NCI-H2081 (cell line): ENCODE results near the gene KLHL35.

ENCODE experiments used
- DNase-seq, 2 experiments: peaks; one replicate each; lab custom pipeline; 2025; lab: John Stamatoyannopoulos, UW

KLHL35 gene

DNA sequence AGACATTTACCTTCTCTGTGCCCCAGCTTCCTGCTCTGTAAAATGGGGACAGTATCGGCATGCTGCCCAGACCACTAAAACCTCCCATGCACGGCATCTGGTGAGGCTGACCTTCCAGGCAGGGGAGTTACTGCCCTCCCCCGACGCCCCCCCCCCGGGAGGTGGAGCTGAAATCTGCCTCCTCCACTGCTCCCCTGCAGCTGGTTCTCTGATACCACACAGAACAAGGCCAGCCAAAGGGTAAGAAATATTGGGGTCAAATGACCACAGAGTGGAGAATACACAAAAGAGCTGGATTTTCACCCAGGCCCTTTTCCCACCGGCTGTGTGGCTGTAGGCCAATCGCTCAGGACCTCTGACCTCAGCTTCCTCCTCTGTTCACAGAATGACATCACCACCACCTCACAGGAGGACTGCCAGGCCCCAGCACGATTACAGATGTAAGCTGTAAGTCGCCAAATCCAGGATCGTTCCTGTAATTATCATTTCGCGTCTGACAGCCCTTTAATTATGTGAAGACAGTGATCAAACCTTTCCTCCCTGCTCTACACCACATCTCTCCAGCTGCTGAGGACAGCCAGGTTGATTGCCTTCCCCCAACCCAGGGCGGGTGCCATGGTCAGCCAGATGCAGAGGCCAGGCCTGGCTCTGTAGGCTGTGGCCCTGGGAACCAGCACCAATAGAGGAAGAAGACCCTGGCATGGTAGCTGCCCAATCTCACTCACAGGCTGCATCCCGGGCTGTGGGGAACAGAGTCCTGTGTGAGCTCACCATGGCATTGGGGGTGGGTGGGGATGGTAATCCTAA, 35.7 kb upstream of the KLHL35 start:
- DNase-seq, result peak; percentile 11 to 33

GRCh38 chr11:75467881-75468280, 34.9 kb upstream of the KLHL35 start:
- DNase-seq, result no peak

GRCh38 chr11:75467311-75467710, 34.3 kb upstream of the KLHL35 start:
- DNase-seq, result no peak

GRCh38 chr11:75465701-75466531, 32.9 kb upstream of the KLHL35 start:
- no peak for DNase-seq

DNA sequence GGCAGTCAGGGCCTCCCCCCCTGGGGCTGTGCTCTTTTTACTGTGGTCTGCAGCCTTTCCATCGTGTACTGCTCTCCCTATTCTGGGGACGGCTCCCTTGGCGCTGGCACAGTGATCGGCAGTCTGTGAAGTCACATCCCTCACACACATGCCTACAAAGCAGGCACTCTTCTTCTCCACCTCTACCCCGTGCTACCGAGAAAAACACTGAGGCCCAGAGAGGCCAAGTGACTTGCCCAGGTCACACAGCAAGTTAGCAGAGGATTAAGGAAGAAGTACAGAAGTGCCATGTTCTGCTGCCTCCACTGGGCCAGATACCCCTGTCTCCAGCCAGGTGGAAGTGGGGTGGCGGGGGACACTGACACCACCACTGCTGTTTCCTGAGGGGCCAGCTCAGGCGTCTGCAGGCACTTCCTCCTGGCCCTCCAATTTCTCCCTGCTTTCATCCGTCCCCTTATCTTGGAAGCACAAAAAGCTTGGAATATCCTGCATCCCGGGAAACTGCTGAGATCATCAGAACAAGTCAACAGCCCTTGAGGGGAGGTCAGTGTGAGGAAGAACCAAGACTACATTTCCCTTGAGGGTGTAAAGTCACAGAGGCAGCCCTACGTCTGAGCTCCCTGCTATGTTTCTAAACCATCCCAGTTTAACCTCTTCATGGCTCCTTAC, 30.2 kb upstream of the KLHL35 start:
- DNase-seq, result no peak

DNA sequence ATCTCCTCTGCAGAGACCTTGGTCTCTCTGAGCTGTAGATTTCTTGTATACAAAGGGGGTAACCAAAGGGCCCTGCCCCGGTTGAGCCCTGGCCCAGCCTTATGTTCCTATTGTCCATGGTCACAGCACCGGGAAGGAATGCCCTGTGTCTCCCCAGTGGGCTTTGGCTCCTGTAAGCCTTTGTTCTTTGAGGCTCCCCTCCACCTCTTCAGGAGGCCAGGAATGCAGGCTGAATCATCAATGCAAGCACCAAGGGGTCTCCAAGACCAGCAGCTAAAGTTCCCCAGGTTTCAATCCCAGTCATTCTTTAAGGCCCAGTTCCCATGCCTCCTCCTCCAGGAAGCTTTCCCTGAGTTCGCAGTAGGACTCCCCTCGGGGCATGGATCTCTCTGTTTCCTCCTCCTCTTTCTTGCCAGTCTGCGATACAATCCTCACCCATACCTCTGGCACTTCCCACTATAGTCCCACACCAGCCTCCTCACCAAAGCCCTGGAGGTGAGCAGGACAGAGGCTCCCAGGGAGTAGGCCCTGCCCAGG, 29.2 kb upstream of the KLHL35 start:
- no peak for DNase-seq

GRCh38 chr11:75461151-75461550, 28.1 kb upstream of the KLHL35 start:
- no peak for DNase-seq

GRCh38 chr11:75456596-75457183, 23.7 kb upstream of the KLHL35 start:
- DNase-seq, result no peak

GRCh38 chr11:75454987-75455386, 22.0 kb upstream of the KLHL35 start:
- DNase-seq, result no peak

GRCh38 chr11:75453916-75454655, 21.1 kb upstream of the KLHL35 start:
- no peak for DNase-seq

DNA sequence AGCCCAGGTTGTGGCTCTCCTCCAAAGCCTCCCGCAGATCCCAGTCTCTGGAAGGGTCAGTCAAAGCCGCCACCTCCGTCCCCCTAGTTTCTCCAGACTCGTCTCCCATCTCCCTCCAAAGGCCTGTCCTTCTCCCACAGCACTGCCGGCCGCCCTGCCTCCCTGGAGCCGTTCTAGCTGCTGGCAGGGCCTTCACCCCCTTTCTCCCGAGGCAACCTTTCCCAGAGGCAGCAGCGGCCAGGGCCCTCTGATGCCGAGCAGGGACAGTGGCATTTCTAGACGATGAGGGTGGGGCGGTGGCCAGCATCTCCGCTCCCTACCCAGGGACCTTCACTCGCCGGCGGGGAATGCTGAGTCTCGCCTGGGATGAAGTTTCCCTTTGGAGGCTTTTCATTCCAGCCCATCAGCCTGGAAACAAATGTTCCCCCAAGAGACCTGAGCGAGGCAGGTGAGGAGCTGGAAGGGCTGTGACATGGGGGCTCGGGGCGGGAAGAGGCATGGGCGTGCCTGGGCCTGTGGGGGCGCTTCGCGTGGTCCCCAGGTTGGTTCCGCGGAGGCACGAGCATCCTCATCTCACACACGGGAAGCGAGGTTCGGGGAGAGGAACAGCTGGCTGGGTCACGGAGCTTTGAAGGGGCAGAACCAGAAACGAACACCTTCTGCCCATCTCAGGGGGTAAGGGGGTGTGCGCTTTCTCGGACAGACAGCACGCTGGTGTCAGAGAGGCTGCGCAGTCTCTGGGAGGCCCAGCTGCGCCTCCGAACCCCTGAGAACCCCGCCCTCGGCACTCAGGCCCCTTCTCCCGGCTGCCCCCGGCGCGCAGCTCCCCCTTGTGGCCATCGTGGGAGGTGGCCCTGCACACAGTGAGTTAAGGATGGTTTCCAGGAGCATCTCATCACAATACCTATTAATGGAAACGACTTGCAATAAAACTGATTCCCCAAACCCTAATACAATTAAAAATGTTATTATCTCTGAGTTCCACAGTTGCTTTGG, 18.1 kb upstream of the KLHL35 start:
- DNase-seq, result no peak

GRCh38 chr11:75450236-75450635, 17.2 kb upstream of the KLHL35 start:
- DNase-seq, result no peak

GRCh38 chr11:75449776-75450175, 16.8 kb upstream of the KLHL35 start:
- no peak for DNase-seq

GRCh38 chr11:75449271-75449670, 16.3 kb upstream of the KLHL35 start:
- no peak for DNase-seq

- DNase-seq, result no peak
Measured at GRCh38 chr11:75447415-75447814, 14.4 kb upstream of the KLHL35 start.

DNA sequence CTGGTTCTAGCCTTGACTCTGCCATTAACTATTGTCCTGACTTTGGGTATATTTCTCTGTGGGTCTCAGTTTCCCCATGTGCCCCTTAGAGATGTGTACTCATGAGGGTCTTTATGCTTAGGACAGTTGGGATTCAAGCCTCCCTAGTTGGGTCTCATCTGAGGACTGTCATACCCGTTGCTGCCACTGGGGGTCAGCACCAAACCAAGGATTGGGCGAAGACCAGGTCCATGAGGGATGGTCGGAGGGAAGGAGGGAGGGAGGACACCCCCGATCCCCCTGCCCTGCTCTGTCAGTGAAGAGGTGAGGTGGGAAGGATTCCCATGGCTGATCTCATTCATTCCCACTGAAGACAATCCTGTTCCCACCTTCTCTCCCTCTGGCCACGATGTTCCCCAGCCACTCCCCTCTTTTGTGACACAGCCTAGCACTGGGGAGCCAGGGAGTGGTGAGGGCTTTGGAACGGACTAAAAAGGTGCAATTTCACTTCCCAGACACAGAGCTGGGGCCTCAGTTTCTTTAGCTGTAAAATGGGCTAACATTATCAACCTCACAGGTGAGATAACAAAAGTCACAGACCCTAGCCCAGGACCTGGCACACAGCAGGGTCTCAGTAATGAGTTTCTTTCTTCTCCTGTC, 12.4 kb upstream of the KLHL35 start:
- peak; percentile 45 to 46 for DNase-seq

DNA sequence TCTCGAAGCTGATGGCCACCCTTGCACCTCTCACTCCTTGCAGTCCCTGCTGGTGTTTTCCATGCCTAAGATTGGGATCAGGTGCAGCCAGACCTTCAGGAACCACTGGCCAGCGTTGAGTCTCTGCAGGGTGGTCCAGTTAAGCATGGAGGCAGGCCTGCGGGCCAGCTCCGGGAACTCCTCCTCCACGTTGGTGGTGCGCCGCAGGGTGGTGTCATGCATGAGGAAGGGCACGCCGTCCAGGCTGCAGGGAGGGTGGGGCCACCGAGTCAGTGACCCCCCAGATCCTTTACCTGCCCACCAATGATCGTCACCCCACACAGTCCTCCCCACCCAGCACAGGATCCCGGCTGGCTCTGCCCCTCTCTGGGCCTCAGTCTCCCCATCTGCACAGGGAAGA, 10.0 kb upstream of the KLHL35 start:
- no peak for DNase-seq

GRCh38 chr11:75442161-75442885, 9.3 kb upstream of the KLHL35 start:
- DNase-seq, result no peak

- DNase-seq, result no peak
Measured at GRCh38 chr11:75441804-75442132, 8.8 kb upstream of the KLHL35 start.
